Measurements from ENCODE around the gene BLM. TPM values are rescaled to one million over a fixed set of nuclear protein-coding genes. Genes with fewer than 3 reads are reported as not detected.
A peak's percentile ranks its signal among the peaks of the same experiment; 100 is the strongest.

The BLM gene
- total RNA-seq, 4 donors from 2014 or later, result 0.29 to 5.0 (median 0.48) TPM

GRCh38 chr15:90829942-90830440, 112.8 kb downstream of the BLM start:
- DNase-seq, result peak in 1 of 2 donors; percentile 48

DNA sequence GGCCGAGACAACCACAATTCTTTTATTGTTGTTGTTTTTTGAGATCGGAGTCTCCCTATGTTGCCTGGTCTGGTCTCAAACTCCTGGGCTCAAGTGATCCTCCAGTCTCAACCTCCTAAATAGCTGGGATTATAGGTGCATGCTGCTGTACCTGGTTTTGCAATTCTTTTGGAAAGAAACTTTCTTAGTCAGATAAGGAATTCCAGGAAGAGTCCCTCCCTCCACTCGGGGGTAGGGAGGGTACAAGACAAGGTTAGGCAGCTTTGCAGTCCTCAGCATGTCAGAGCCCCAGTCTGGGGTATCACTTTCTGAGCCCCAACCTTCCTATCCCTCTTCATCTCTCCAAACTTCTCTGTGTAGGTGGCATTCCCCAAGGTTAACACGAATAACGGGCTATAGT, 117.5 kb downstream of the BLM start:
- H3K36me3 ChIP-seq, result no peaks in the 10 kb centered on the region
- H3K4me1 ChIP-seq, result no peaks in the 10 kb centered on the region
- DNase-seq, result no peak
- no peak overlapping the region for H3K27ac ChIP-seq
- no peaks in the 10 kb centered on the region for H3K27me3 ChIP-seq
- intact Hi-C loops (cut with DNase I; ENCODE audit: low total_unique reads), result no loop called here
- no peaks in the 10 kb centered on the region for H3K9me3 ChIP-seq
- no peak for TF ChIP-seq CTCF (IDR thresholded peaks at IDR 0.05)
- no peak for TF ChIP-seq POLR2A (IDR thresholded peaks at IDR 0.05)
- no peak overlapping the region for H3K4me3 ChIP-seq

More at GRCh38 chr15:90829942-90830440, 112.8 kb downstream of the BLM start:
- H3K4me3 ChIP-seq, result no peak overlapping the region
- no peaks in the 10 kb centered on the region for H3K4me1 ChIP-seq
- TF ChIP-seq POLR2A (IDR thresholded peaks at IDR 0.05) (no peak), CTCF (IDR thresholded peaks at IDR 0.05) (no peak)
- H3K27me3 ChIP-seq, result no peaks in the 10 kb centered on the region
- intact Hi-C loops (cut with DNase I; ENCODE audit: low total_unique reads), result no loop called here
- no peaks in the 10 kb centered on the region for H3K36me3 ChIP-seq
- H3K9me3 ChIP-seq, result no peaks in the 10 kb centered on the region
- peak overlapping the region in 1 of 2 donors; percentile 29 for H3K27ac ChIP-seq

- Histone ChIP-seq H3K36me3 (no peaks in the 10 kb centered on the region), H3K4me1 (no peaks in the 10 kb centered on the region), H3K4me3 (no peak overlapping the region), H3K27me3 (no peaks in the 10 kb centered on the region), H3K9me3 (no peaks in the 10 kb centered on the region), H3K27ac (no peak overlapping the region)
- no peak for DNase-seq
- intact Hi-C loops (cut with DNase I; ENCODE audit: low total_unique reads), result no loop called here
- TF ChIP-seq CTCF (IDR thresholded peaks at IDR 0.05), result no peak
- no peak for TF ChIP-seq POLR2A (IDR thresholded peaks at IDR 0.05)
Observed at GRCh38 chr15:90836296-90836871, 119.2 kb downstream of the BLM start.

GRCh38 chr15:90837094-90837493, 119.9 kb downstream of the BLM start:
- DNase-seq, result no peak
- TF ChIP-seq POLR2A (IDR thresholded peaks at IDR 0.05), result no peak
- TF ChIP-seq CTCF (IDR thresholded peaks at IDR 0.05), result no peak
- Histone ChIP-seq H3K4me3 (no peak overlapping the region), H3K27ac (no peak overlapping the region), H3K27me3 (no peaks in the 10 kb centered on the region), H3K4me1 (no peaks in the 10 kb centered on the region), H3K9me3 (no peaks in the 10 kb centered on the region), H3K36me3 (no peaks in the 10 kb centered on the region)
- intact Hi-C loops (cut with DNase I; ENCODE audit: low total_unique reads), result no loop called here

DNA sequence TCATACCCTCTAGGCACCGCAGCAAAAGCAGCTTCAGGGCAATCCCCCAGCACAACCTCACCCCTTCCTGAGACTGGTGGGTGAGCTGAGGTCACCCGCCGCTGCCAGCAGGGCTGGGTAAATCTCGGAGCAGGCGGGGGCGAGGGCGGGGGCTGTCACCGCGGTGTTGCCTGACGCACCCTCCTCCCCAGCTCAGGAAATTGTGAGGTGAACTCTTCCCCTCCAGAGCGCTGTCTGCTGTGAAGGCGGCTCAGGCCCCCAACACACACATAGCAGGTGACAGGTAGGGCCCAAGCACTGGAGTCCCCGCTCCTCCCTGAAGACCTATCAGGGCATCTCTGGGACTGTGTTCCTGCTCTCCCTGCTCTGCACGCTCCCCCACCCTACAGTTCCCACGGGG, 121.0 kb downstream of the BLM start:
- DNase-seq, result no peak
- intact Hi-C loops (cut with DNase I; ENCODE audit: low total_unique reads), result no loop called here
- H3K4me3 ChIP-seq, result no peak overlapping the region
- H3K9me3 ChIP-seq, result no peaks in the 10 kb centered on the region
- no peak overlapping the region for H3K27ac ChIP-seq
- TF ChIP-seq POLR2A (IDR thresholded peaks at IDR 0.05) (no peak), CTCF (IDR thresholded peaks at IDR 0.05) (no peak)
- no peaks in the 10 kb centered on the region for H3K36me3 ChIP-seq
- no peaks in the 10 kb centered on the region for H3K27me3 ChIP-seq
- H3K4me1 ChIP-seq, result no peaks in the 10 kb centered on the region
